Peyer's patch (tissue), 4 donors: Measurements from ENCODE around the gene ADAP1.

Experiments
- CTCF ChIP-seq, 6 experiments: fragments of 450-650 bp in 4 of 6; fragments of 200-600 bp in 2 of 6; sonication (generic) in 1 of 6; IDR thresholded peaks; one replicate each; pipeline ENCODE4 v1.5.1; 2017 to 2019; ENCODE audit warnings: antibody characterized with exemption in 6 of 6, mild to moderate bottlenecking in 3 of 6, moderate library complexity in 1 of 6
- POLR2A ChIP-seq, 2 donors: fragments of 450-650 bp; IDR thresholded peaks; one replicate each; pipeline ENCODE4 v1.5.1; 2017; ENCODE audit warnings: antibody characterized with exemption in 2 of 2, mild to moderate bottlenecking in 2 of 2, moderate library complexity in 2 of 2

DNA sequence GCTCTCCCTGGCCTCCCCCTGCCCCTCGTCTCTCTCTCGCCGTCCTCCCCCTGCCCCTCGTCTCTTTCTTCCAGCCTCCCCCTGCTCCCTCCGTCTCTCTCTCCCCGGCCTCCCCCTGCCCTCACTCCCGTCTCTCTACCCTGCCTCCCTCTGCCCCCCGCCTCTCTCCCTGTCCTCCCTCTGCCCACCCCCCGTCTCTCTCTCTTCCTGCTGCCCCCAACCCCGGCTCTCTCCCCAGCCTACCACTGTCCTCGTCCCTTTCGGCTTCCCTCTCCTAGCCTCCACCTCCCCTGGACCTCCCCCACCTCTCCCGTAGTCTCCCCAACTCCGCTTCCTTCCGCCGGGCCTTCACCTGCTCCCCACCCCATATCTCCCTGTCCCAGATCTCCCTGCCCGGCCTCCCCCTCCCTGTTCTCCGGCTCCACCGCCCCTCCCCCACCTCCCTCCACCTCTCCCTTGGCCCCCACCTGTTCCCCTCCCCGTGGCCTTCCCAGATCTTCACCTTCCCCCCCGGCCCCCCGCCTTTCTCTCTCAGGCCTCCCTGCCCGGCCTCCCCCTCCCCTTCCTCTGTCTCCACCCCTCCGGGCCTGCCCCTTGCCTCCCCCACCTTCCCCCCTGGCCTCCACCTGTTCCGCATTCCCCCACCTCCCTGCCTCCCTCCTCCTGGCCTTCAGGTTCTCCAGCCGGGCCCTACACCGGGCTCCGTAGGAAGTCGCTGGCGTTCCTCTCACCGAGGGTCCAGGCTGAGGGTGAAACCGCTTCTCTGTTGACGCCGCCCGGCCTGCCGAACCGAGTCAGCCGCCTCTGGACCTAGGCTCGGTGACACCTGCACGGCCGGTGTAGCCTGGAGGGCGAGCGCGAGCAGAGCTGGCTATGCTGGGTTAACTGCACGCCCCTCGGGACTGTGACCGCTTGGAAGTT, 76.9 kb downstream of the ADAP1 start:
- TF ChIP-seq POLR2A (IDR thresholded peaks at IDR 0.05) (no peak), CTCF (IDR thresholded peaks at IDR 0.05) (no peak)
